HEK293T (cell line): ENCODE data around the gene POLA1.
A peak's percentile ranks its signal among the peaks of the same experiment; 100 is the strongest.

Experiments
- CTCF ChIA-PET: fragments of 350-600 bp; formaldehyde crosslinking; extraction: SDS; loops from one replicate; lab custom pipeline; 2021; ENCODE audit warnings: antibody characterized with exemption, inconsistent platforms; lab: Yijun Ruan, JAX
- POLR2A ChIA-PET: fragments of 350-600 bp; formaldehyde crosslinking; extraction: SDS; loops from one replicate; lab custom pipeline; 2020; ENCODE audit warnings: antibody characterized with exemption, inconsistent platforms; lab: Yijun Ruan, JAX
- DNase-seq: peaks from one replicate; pipeline ENCODE4 v3.0.0; 2012; ENCODE audit warnings: mixed read lengths; ENCODE audit errors: extremely low spot score
- ARNT ChIP-seq: fragments of 450-650 bp; IDR thresholded peaks from 2 replicates; pipeline ENCODE4 v1.6.1; 2017; ENCODE audit warnings: mild to moderate bottlenecking
- BHLHE40 ChIP-seq: fragments of 450-650 bp; IDR thresholded peaks from 2 replicates; pipeline ENCODE4 v1.6.1; 2016; ENCODE audit warnings: mild to moderate bottlenecking, moderate library complexity, borderline replicate concordance
- CTBP1 ChIP-seq: fragments of 450-650 bp; IDR thresholded peaks from 2 replicates; pipeline ENCODE4 v1.6.1; 2016; ENCODE audit warnings: borderline replicate concordance
- ELF4 ChIP-seq: fragments of 450-650 bp; IDR thresholded peaks from 2 replicates; pipeline ENCODE4 v1.6.1; 2017; ENCODE audit warnings: antibody characterized with exemption
- FOXA1 ChIP-seq: fragments of 450-650 bp; IDR thresholded peaks from 2 replicates; pipeline ENCODE4 v1.6.1; 2016; ENCODE audit warnings: mild to moderate bottlenecking
- FOXK2 ChIP-seq: fragments of 450-650 bp; IDR thresholded peaks from 2 replicates; pipeline ENCODE4 v1.6.1; 2016; ENCODE audit warnings: mild to moderate bottlenecking
- FOXM1 ChIP-seq: fragments of 450-650 bp; IDR thresholded peaks from 2 replicates; pipeline ENCODE4 v1.6.1; 2017; ENCODE audit warnings: mild to moderate bottlenecking, borderline replicate concordance
- HDGF ChIP-seq: fragments of 450-650 bp; IDR thresholded peaks from 2 replicates; pipeline ENCODE4 v1.6.1; 2017; ENCODE audit warnings: antibody characterized with exemption, borderline replicate concordance
- L3MBTL2 ChIP-seq: fragments of 450-650 bp; conservative IDR thresholded peaks from 2 replicates; pipeline ENCODE4 v1.6.1; 2016; ENCODE audit warnings: mild to moderate bottlenecking
- LEF1 ChIP-seq: fragments of 450-650 bp; IDR thresholded peaks from 2 replicates; pipeline ENCODE4 v1.6.1; 2017; ENCODE audit warnings: mild to moderate bottlenecking, borderline replicate concordance
- NFRKB ChIP-seq: fragments of 450-650 bp; IDR thresholded peaks from 2 replicates; pipeline ENCODE4 v1.6.1; 2016; ENCODE audit warnings: mild to moderate bottlenecking, moderate library complexity
- PKNOX1 ChIP-seq: fragments of 450-650 bp; IDR thresholded peaks from 2 replicates; pipeline ENCODE4 v1.6.1; 2016
- SP1 ChIP-seq: fragments of 450-650 bp; IDR thresholded peaks from 2 replicates; pipeline ENCODE4 v1.6.1; 2017
- SUZ12 ChIP-seq: fragments of 450-650 bp; IDR thresholded peaks from 2 replicates; pipeline ENCODE4 v1.6.1; 2016; ENCODE audit warnings: mild to moderate bottlenecking
- TARDBP ChIP-seq: fragments of 450-650 bp; IDR thresholded peaks from 2 replicates; pipeline ENCODE4 v1.6.1; 2016
- ZNF384 ChIP-seq: fragments of 450-650 bp; IDR thresholded peaks from 2 replicates; pipeline ENCODE4 v1.6.1; 2016

POLA1 gene

GRCh38 chrX:25019707-25020390 lies 326.1 kb downstream of the POLA1 start:
- peak; percentile 82 for TF ChIP-seq PKNOX1
- no peak for TF ChIP-seq FOXK2
- POLR2A ChIA-PET: interaction anchor here (0.9 kb wide), 1 partner anchor 20 kb away, joined by 3 read pairs; no protein-coding TSS in a partner anchor
- peak; percentile 21 for DNase-seq
- CTCF ChIA-PET: interaction anchor here (0.7 to 1.3 kb wide), 2 partner anchors 9 to 181 kb away, joined by 3 to 4 read pairs; no protein-coding TSS in a partner anchor

- peak; percentile 30 for DNase-seq
- ChIA-PET CTCF (interaction anchor here (0.6 to 1.3 kb wide), 5 partner anchors 8 to 767 kb away, joined by 3 to 4 read pairs (median 3); no protein-coding TSS in a partner anchor), POLR2A (interaction anchor here (0.9 kb wide), 1 partner anchor 21 kb away, joined by 3 read pairs; no protein-coding TSS in a partner anchor)
- TF ChIP-seq FOXK2: no peak
- TF ChIP-seq FOXA1: no peak
- TF ChIP-seq ELF4: no peak
- TF ChIP-seq ARNT: no peak
- TF ChIP-seq TARDBP: no peak
- no peak for TF ChIP-seq BHLHE40
These were observed 326.7 kb downstream of the POLA1 start for GRCh38 chrX:25020391-25020904.

- ChIA-PET CTCF (interaction anchor here (0.6 to 1.3 kb wide), 6 partner anchors 8 to 768 kb away, joined by 3 to 4 read pairs (median 3); no protein-coding TSS in a partner anchor), POLR2A (no interaction called here)
- peak; percentile 82 for DNase-seq
- TF ChIP-seq FOXA1 (no peak), LEF1 (no peak), FOXK2 (no peak)
These were observed 327.3 kb downstream of the POLA1 start for GRCh38 chrX:25020905-25021449.

GRCh38 chrX:25022499-25023325 lies 329.0 kb downstream of the POLA1 start:
- DNase-seq: no peak
- POLR2A ChIA-PET: no interaction called here
- no peak for TF ChIP-seq TARDBP
- TF ChIP-seq PKNOX1: no peak
- TF ChIP-seq HDGF: no peak
- TF ChIP-seq L3MBTL2: no peak
- no peak for TF ChIP-seq LEF1
- no peak for TF ChIP-seq ARNT
- TF ChIP-seq ELF4: no peak
- TF ChIP-seq SP1: no peak
- TF ChIP-seq ZNF384: no peak
- no peak for TF ChIP-seq BHLHE40
- no peak for TF ChIP-seq NFRKB
- TF ChIP-seq CTBP1: no peak
- TF ChIP-seq FOXK2: no peak
- no peak for TF ChIP-seq FOXA1
- no peak for TF ChIP-seq FOXM1
- CTCF ChIA-PET: no interaction called here

GRCh38 chrX:25023908-25024307 lies 330.2 kb downstream of the POLA1 start:
- ChIA-PET CTCF (no interaction called here), POLR2A (no interaction called here)
- no peak for DNase-seq
- TF ChIP-seq BHLHE40 (no peak), SUZ12 (no peak), ELF4 (no peak), ZNF384 (no peak), SP1 (no peak), NFRKB (no peak), ARNT (no peak), PKNOX1 (no peak), FOXM1 (no peak), LEF1 (no peak), FOXK2 (no peak), HDGF (no peak), TARDBP (no peak), FOXA1 (no peak), CTBP1 (no peak), L3MBTL2 (no peak)

GRCh38 chrX:25025615-25026014 lies 331.9 kb downstream of the POLA1 start:
- CTCF ChIA-PET: interaction anchor here (0.8 kb wide), 1 partner anchor 53 kb away, joined by 3 read pairs; no protein-coding TSS in a partner anchor
- TF ChIP-seq ELF4 (no peak), NFRKB (no peak), FOXK2 (no peak), CTBP1 (no peak), FOXM1 (no peak), HDGF (no peak), FOXA1 (no peak), PKNOX1 (no peak), LEF1 (no peak), SP1 (no peak), ZNF384 (no peak), TARDBP (no peak), BHLHE40 (no peak), SUZ12 (no peak), ARNT (no peak), L3MBTL2 (no peak)
- POLR2A ChIA-PET: no interaction called here
- no peak for DNase-seq
